ENCODE results near the gene C1orf167.

- 0 out of 4 replicates have a peak, but pooled peaks of 1 of the 2 experiments have one; percentile 52 for TF ChIP-seq SIN3A (conservative IDR thresholded peaks at IDR 0.05 in 1 of 2, IDR thresholded peaks at IDR 0.05 in 1 of 2; ENCODE audit: low read depth in 1 of 2, low read length in 2 of 2)
- TF ChIP-seq EZH2 (IDR thresholded peaks at IDR 0.05; ENCODE audit: low read depth, low read length, severe bottlenecking): no peak
- peak; percentile 96 to 100 (median 99) for TF ChIP-seq CTCF (IDR thresholded peaks at IDR 0.05; ENCODE audit: control extremely low read depth in 1 of 3, insufficient read depth in 1 of 3, low read depth in 1 of 3, low read length in 3 of 3)
- no peak for TF ChIP-seq TCF12 (IDR thresholded peaks at IDR 0.05; ENCODE audit: low read depth, low read length)
These were observed 76.6 kb downstream of the C1orf167 start for GRCh38 chr1:11838349-11839272.
